IMR-90 (cell line): ENCODE measurements around the gene WFDC10B.

Experiments used
- CEBPB ChIP-seq: IDR thresholded peaks from 2 replicates; pipeline ENCODE4 v1.6.1; 2012; ENCODE audit warnings: low read depth, low read length, improper control_type of control experiment
- CTCF ChIP-seq: conservative IDR thresholded peaks from 2 replicates; pipeline ENCODE4 v1.5.1; 2012; ENCODE audit warnings: mild to moderate bottlenecking, low read depth, low read length, improper control_type of control experiment
- ELK1 ChIP-seq: fragments of 150-350 bp; IDR thresholded peaks from 2 replicates; pipeline ENCODE4 v1.6.1; 2016; ENCODE audit warnings: low read depth, mild to moderate bottlenecking, low read length, moderate library complexity, borderline replicate concordance
- POLR2A ChIP-seq: IDR thresholded peaks from 2 replicates; pipeline ENCODE4 v1.6.1; 2012; ENCODE audit warnings: mild to moderate bottlenecking, low read depth, low read length
- RCOR1 ChIP-seq: IDR thresholded peaks from 2 replicates; pipeline ENCODE4 v1.6.1; 2012; ENCODE audit warnings: mild to moderate bottlenecking, low read length, improper control_type of control experiment; ENCODE audit not compliant: insufficient replicate concordance
- SMC3 ChIP-seq: fragments of 150-350 bp; IDR thresholded peaks from 2 replicates; pipeline ENCODE4 v1.6.1; 2016; ENCODE audit warnings: low read depth, mild to moderate bottlenecking, antibody characterized with exemption, low read length, moderate library complexity
- USF2 ChIP-seq: fragments of 150-350 bp; IDR thresholded peaks from 2 replicates; pipeline ENCODE4 v1.6.1; 2017; ENCODE audit warnings: mild to moderate bottlenecking, antibody characterized with exemption, low read length, low read depth

GRCh38 chr20:45704969-45705637, at the start of gene WFDC10B:
- TF ChIP-seq CTCF (no peak), POLR2A (no peak), SMC3 (no peak), ELK1 (no peak), USF2 (no peak), RCOR1 (no peak), CEBPB (no peak)
